Stimulated activated CD8-positive, alpha-beta memory T cell treated with anti-CD3 and anti-CD28 coated beads, Interleukin-12 subunit alpha, Interleukin-12 subunit beta, amount 100 ng/mL, for 4 hours (primary cell): ENCODE measurements around the gene GKN2.

ENCODE experiments used
- DNase-seq: peaks from one replicate; pipeline ENCODE4 v3.0.0-alpha.2; 2020; ENCODE audit warnings: low read depth

GKN2 gene

GRCh38 chr2:68952887-68953521 lies at the start of gene GKN2:
GKN2 (minus strand) TSS chr2:68952893; CDS start chr2:68952861, 32 bp downstream.
- DNase-seq, result no peak

GRCh38 chr2:69001879-69002278 lies 49.2 kb upstream of the GKN2 start:
- no peak for DNase-seq

- DNase-seq, result no peak
Observed at GRCh38 chr2:68997401-68997800, 44.7 kb upstream of the GKN2 start.

- DNase-seq, result no peak
Observed at GRCh38 chr2:68995916-68996315, 43.2 kb upstream of the GKN2 start.

- no peak for DNase-seq
Observed at GRCh38 chr2:68994864-68995263, 42.2 kb upstream of the GKN2 start.

- DNase-seq, result no peak
Observed at GRCh38 chr2:68993660-68994059, 41.0 kb upstream of the GKN2 start.

GRCh38 chr2:68992933-68993332 lies 40.2 kb upstream of the GKN2 start:
- DNase-seq, result no peak

GRCh38 chr2:68992341-68992740 lies 39.6 kb upstream of the GKN2 start:
- DNase-seq, result no peak

GRCh38 chr2:68989035-68989434 lies 36.3 kb upstream of the GKN2 start:
- no peak for DNase-seq

GRCh38 chr2:68987021-68987503 lies 34.4 kb upstream of the GKN2 start:
- DNase-seq, result no peak

- no peak for DNase-seq
Observed at GRCh38 chr2:68980956-68981355, 28.3 kb upstream of the GKN2 start.

GRCh38 chr2:68978098-68978497 lies 25.4 kb upstream of the GKN2 start:
- DNase-seq, result no peak

GRCh38 chr2:68977453-68977852 lies 24.8 kb upstream of the GKN2 start:
- DNase-seq, result no peak

- DNase-seq, result no peak
Observed at GRCh38 chr2:68975844-68976243, 23.2 kb upstream of the GKN2 start.

GRCh38 chr2:68974946-68975665 lies 22.4 kb upstream of the GKN2 start:
- DNase-seq, result no peak

GRCh38 chr2:68974251-68974650 lies 21.6 kb upstream of the GKN2 start, which contains the start of gene GKN1:
GKN1 (plus strand) TSS chr2:68974636; CDS start chr2:68974678, 42 bp downstream.
- DNase-seq, result no peak

GRCh38 chr2:68971591-68972231 lies 19.0 kb upstream of the GKN2 start:
- DNase-seq, result no peak

- no peak for DNase-seq
Observed at GRCh38 chr2:68970566-68971265, 18.0 kb upstream of the GKN2 start.

GRCh38 chr2:68969736-68970490 lies 17.2 kb upstream of the GKN2 start:
- DNase-seq, result no peak

GRCh38 chr2:68968221-68968620 lies 15.5 kb upstream of the GKN2 start:
- DNase-seq, result no peak

- DNase-seq, result no peak
Observed at GRCh38 chr2:68964282-68964681, 11.6 kb upstream of the GKN2 start.

GRCh38 chr2:68961380-68961779 lies 8.7 kb upstream of the GKN2 start:
- DNase-seq, result no peak
